Ovary (tissue), 9 donors: ENCODE data around the gene HIVEP3. TPM values are rescaled to one million over a fixed set of nuclear protein-coding genes. Genes with fewer than 3 reads are reported as not detected.

Source experiments
- DNase-seq, 5 donors: peaks; one replicate each; pipeline ENCODE4 v3.0.0-alpha.2; 2019 to 2020
- H3K27ac ChIP-seq, 2 donors: fragments of 200-600 bp; one replicate each; pipeline versions ENCODE4 v1.5.1 to v1.8.0; 2019 to 2022
- H3K27me3 ChIP-seq: fragments of 200-600 bp; one replicate; pipeline ENCODE4 v1.8.0; 2022
- H3K36me3 ChIP-seq: fragments of 200-600 bp; sonication (generic); one replicate; pipeline ENCODE4 v1.5.1; 2019
- H3K4me1 ChIP-seq: one replicate; pipeline ENCODE4 v1.8.1; 2013; ENCODE audit warnings: mild to moderate bottlenecking, moderate library complexity; ENCODE audit not compliant: insufficient read depth
- H3K4me3 ChIP-seq: fragments of 200-600 bp; sonication (generic); one replicate; pipeline ENCODE4 v1.5.1; 2017
- H3K9me3 ChIP-seq, 2 donors: fragments of 200-600 bp in 1 of 2; sonication (generic) in 1 of 2; one replicate each; pipeline versions ENCODE4 v1.5.1 to v1.8.1; 2013 to 2019; ENCODE audit warnings: mild to moderate bottlenecking in 1 of 2, moderate library complexity in 1 of 2
- EP300 ChIP-seq: sonication (generic); formaldehyde crosslinking; IDR thresholded peaks from one replicate; pipeline ENCODE4 v1.6.1; 2017; ENCODE audit warnings: antibody characterized with exemption
- POLR2A ChIP-seq: fragments of 450-650 bp; IDR thresholded peaks from one replicate; pipeline ENCODE4 v1.6.1; 2017; ENCODE audit warnings: antibody characterized with exemption, mild to moderate bottlenecking, moderate library complexity
- WGBS, 3 donors: extraction: QIAGEN DNeasy Blood & Tissue Kit in 1 of 3; methylation state at CpG; one replicate each; pipeline versions ENCODE4 v1.1.5 to v1.1.7; 2013 to 2017; 5-methylcytosine and 5-hydroxymethylcytosine counted together
- intact Hi-C, 4 donors: fragments of 100-400 bp; cut with DNase I; formaldehyde crosslinking; loops; one replicate each; pipeline versions ENCODE4 v1.11.0 to v1.15.1; 2022 to 2023
- polyA plus RNA-seq, 2 donors: library from polyadenylated mRNA; stranded (reverse); fragments of 200-250 nt in 1 of 2; fragments of 350-450 nt in 1 of 2; fragmentation: Illumina TruSeq in 1 of 2; extraction: RNeasy Lipid Tissue Mini Kit (QIAGEN cat#74804) in 1 of 2; gene quantifications; one replicate each; pipeline ENCODE4 v1.2.3, GENCODE V29; 2013 to 2014
- total RNA-seq, 7 donors: library from RNA; depleted of rRNA in 2 of 7; stranded (reverse); fragments of >200 nt in 2 of 7; fragmentation: NEBNext Ultra II Directional in 3 of 7; extraction: Animal tissue kit (Norgen Biotek cat#: 25700) in 3 of 7; gene quantifications; one replicate each; pipeline versions ENCODE4 v1.1.0 to v1.2.4, GENCODE V29; 2016 to 2023
- TF ChIP-seq, protein P1 (sequence below), 3 donors: fragments of 450-650 bp in 2 of 3; fragments of 200-600 bp in 1 of 3; IDR thresholded peaks; one replicate each; pipeline versions ENCODE4 v1.5.1 to v1.8.0; 2016 to 2022; ENCODE audit warnings: antibody characterized with exemption in 3 of 3, mild to moderate bottlenecking in 1 of 3
- donor health status: DM: no; HTN: no; CAD: no; lungs with moderate emphysema.
- donor health status: DM: no; HTN: no; CAD: no.
- donor health status: Bipolar disorder and iron deficiency.
- donor health status: DM: yes; HTN: yes; CAD: no.
- donor health status: DM: no; HTN: no; CAD: no.
- donor health status: DM: yes; HTN: yes; CAD: no.

The HIVEP3 gene
- total and polyA plus RNA-seq, 9 donors = 3.0 to 7.5 (median 5.2) TPM

DNA sequence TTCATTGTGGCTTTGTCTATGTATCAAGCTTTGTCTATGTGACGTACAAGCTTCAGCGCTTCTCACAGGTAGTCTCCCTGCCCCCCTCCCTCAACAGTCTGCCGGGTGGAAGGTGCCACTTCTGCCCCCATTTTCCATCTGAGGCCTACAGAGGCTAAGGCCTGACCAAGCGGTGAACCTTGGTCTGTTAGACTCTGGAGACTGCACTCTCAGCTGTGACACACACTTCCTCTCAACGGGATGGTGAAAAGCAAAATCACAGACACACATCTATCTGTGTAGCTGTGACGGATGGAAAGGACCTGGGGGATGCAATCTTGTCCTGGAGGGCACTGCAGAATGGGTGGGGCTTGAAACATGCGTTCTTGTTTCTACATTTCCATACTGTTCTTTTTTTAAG, 281.4 kb downstream of the HIVEP3 start:
- Histone ChIP-seq H3K36me3 (no peaks in the 10 kb centered on the region), H3K9me3 (no peaks in the 10 kb centered on the region), H3K27me3 (no peaks in the 10 kb centered on the region), H3K27ac (no peak overlapping the region), H3K4me1 (no peaks in the 10 kb centered on the region), H3K4me3 (no peak overlapping the region)
- DNase-seq = no peak
- intact Hi-C loops = no loop called here
- TF ChIP-seq, protein P1, sequence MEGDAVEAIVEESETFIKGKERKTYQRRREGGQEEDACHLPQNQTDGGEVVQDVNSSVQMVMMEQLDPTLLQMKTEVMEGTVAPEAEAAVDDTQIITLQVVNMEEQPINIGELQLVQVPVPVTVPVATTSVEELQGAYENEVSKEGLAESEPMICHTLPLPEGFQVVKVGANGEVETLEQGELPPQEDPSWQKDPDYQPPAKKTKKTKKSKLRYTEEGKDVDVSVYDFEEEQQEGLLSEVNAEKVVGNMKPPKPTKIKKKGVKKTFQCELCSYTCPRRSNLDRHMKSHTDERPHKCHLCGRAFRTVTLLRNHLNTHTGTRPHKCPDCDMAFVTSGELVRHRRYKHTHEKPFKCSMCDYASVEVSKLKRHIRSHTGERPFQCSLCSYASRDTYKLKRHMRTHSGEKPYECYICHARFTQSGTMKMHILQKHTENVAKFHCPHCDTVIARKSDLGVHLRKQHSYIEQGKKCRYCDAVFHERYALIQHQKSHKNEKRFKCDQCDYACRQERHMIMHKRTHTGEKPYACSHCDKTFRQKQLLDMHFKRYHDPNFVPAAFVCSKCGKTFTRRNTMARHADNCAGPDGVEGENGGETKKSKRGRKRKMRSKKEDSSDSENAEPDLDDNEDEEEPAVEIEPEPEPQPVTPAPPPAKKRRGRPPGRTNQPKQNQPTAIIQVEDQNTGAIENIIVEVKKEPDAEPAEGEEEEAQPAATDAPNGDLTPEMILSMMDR (IDR thresholded peaks at IDR 0.05) = no peak
- TF ChIP-seq POLR2A (no peak), EP300 (no peak)
- WGBS, 3 donors = 84 to 91% (median 86%) methylated on average over 7 of the region's 7 CpGs

DNA sequence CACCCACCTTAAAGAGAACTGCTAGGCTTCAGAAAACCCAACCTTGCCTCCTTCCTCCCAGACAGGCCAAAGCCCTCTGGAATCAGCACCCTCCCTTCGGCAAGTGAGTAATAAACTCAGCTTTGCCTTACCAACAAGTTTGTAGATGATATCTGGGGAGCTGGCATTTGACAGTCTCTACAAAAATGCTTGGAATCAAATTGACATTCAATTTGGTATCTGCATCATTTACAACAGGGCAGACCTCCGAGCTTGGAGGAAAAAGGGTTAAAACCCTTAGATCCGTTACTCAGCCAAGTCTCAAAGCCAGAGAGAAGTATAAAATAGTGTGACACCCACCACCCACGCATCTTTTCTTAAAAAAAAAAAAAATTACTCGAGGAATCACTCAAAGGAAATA, 285.0 kb downstream of the HIVEP3 start:
- DNase-seq = no peak
- Histone ChIP-seq H3K4me1 (no peaks in the 10 kb centered on the region), H3K9me3 (no peaks in the 10 kb centered on the region), H3K36me3 (no peaks in the 10 kb centered on the region), H3K27me3 (no peaks in the 10 kb centered on the region), H3K4me3 (no peak overlapping the region), H3K27ac (no peak overlapping the region)
- TF ChIP-seq, protein P1 (IDR thresholded peaks at IDR 0.05) = no peak
- TF ChIP-seq EP300 (no peak), POLR2A (no peak)
- 34 to 36% (median 35%) methylated on average over 5 of the region's 5 CpGs for WGBS, 3 donors
- intact Hi-C loops = no loop called here

DNA sequence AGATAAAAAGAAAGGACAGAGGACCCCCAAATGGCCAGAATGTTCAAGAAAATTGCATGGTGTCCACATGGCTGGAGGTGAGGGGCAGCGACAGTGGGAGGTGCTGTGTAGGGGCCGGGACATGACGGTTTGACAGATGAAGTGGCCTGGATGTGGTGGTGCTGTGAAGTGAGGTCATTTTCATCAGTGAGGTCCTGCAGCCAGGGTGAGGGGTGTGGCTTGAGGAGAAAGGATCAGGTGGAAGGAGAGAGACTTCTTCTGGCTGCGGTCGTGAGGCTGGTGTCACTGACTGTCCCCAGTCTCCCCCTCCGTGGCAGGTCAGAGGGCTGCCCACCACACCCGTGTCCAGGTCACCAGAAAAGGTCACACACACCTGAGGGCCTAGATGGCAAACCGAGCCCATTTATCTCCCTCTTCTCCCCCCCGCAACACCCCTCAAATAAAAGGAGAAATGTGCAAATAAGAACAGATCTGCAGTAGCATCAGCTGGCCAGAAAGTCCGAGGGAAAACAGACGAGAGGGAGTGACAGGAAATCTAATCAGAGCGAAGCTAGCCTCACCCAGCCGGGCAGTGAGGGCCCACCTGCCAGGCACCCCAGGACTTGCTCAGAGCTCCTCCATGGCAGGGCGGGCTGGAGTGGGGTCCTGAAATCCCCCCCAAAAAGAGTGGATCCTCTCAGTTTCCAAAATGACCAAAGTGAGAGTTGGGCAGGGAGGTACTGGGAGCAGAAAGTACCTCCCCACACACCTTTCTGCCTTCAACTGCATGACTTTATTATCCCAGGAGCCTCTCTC, 285.7 kb downstream of the HIVEP3 start:
- H3K36me3 ChIP-seq = no peaks in the 10 kb centered on the region
- no peak for DNase-seq
- no peaks in the 10 kb centered on the region for H3K4me1 ChIP-seq
- no peaks in the 10 kb centered on the region for H3K9me3 ChIP-seq
- H3K27ac ChIP-seq = no peak overlapping the region
- no peak for TF ChIP-seq POLR2A
- TF ChIP-seq EP300 = no peak
- TF ChIP-seq, protein P1 (IDR thresholded peaks at IDR 0.05) = no peak
- H3K27me3 ChIP-seq = no peaks in the 10 kb centered on the region
- intact Hi-C loops = no loop called here
- no peak overlapping the region for H3K4me3 ChIP-seq
- WGBS, 3 donors = 83 to 93% (median 90%) methylated on average over 14 of the region's 14 CpGs

DNA sequence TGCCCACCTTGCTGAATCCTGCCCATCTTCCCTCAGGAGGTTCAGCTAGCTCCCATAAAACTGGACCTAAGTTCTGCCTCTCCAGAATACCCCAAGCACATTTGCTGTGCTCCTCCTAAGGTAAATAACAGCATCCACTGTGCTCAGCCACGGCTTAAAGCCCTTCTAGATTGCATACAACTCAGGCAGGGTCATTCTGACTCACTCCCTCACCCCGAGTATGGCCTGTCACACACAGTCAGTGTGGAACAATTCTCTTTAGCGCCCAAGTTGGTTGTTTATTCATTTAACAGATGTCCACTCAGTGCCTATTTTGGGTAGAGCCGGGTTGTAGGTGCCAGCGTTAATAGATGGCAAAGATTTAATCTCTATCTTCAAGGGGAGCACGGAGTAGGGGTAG, 286.8 kb downstream of the HIVEP3 start:
- no peaks in the 10 kb centered on the region for H3K4me1 ChIP-seq
- H3K4me3 ChIP-seq = no peak overlapping the region
- DNase-seq = no peak
- no peak for TF ChIP-seq EP300
- no peak for TF ChIP-seq POLR2A
- TF ChIP-seq, protein P1 (IDR thresholded peaks at IDR 0.05) = no peak
- no peak overlapping the region for H3K27ac ChIP-seq
- intact Hi-C loops = no loop called here
- no peaks in the 10 kb centered on the region for H3K36me3 ChIP-seq
- no peaks in the 10 kb centered on the region for H3K9me3 ChIP-seq
- H3K27me3 ChIP-seq = no peaks in the 10 kb centered on the region
- 80 to 91% (median 90%) methylated on average over 6 of the region's 6 CpGs for WGBS, 3 donors
